Ovary (tissue), 3 donors: ENCODE results near the gene OTOS.

ENCODE experiments used
- CTCF ChIP-seq, 3 donors: fragments of 450-650 bp in 2 of 3; fragments of 200-600 bp in 1 of 3; IDR thresholded peaks; one replicate each; pipeline versions ENCODE4 v1.5.1 to v1.8.0; 2016 to 2022; ENCODE audit warnings: antibody characterized with exemption in 3 of 3, mild to moderate bottlenecking in 1 of 3
- EP300 ChIP-seq: sonication (generic); formaldehyde crosslinking; IDR thresholded peaks from one replicate; pipeline ENCODE4 v1.6.1; 2017; ENCODE audit warnings: antibody characterized with exemption
- POLR2A ChIP-seq: fragments of 450-650 bp; IDR thresholded peaks from one replicate; pipeline ENCODE4 v1.6.1; 2017; ENCODE audit warnings: antibody characterized with exemption, mild to moderate bottlenecking, moderate library complexity
- donor health status: DM: no; HTN: no; CAD: no.

GRCh38 chr2:240189686-240190085, 49.2 kb upstream of the OTOS start:
- TF ChIP-seq CTCF (IDR thresholded peaks at IDR 0.05) (no peak), EP300 (no peak), POLR2A (no peak)
